ENCODE data around the gene MAST4.

Gene MAST4

DNA sequence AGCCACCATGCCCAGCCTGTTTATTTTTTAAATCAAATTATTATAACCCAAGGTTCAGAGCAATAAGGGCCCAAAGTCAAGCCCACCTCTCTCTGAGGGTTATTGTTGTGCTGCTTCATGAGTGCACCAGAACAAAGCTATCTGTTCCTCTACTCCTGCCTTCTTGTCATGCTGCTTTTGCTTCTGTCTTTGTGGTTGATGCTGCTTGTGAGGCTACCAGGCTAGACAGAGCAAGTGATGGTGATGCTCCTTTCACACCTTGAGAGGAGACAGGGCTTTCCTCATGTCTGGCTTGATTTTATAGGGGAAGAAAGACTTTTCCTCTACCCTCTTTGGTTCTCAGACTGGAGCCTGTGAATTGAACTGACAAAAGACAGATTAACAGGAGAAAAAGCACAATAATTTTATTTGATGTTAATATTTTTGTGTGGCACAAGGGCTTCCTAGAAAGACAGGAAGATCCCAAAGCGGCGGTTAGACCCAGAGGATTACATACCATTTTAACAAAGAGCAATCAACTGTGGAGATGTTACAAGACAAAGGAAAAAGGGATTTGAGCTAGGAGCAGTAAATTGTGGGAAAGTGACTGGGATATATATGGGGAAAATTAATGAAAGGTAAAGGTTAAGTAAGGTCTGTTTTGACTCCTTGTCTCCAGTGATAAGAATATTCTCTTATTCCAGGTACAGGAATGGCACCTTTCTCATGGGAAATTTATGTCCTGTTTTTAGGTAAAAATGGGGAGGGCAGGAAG lies 604.8 kb downstream of the MAST4 start:
- FAIRE-seq = no peak

DNA sequence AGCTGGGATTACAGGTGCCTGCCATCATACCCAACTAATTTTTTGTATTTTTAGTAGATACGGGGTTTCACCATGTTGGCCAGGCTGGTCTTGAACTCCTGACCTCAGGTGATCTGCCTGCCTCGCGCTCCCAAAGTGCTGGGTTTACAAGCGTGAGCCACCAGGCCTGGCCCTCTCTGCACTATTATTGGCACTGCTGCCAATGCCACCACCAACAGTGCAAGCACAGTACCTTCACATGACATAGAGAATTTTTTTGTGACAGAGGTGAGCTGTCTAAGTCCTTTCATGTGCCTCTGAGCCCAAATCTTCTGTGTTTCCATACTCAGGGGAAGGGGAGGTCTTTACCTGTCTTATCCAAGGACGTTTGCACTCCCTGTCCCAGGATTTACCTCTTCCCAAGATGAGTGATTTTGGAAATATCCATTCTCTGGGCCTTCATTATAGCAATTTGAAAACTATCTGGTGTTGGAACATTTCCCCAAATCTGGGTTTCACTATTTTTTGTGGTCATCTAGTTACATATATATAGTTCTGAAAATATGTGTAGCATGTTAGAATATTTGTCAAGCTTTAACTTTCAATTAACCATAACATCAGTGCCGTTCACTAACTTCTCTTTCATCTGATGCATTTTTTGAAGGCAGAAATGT lies 605.8 kb downstream of the MAST4 start:
- FAIRE-seq = no peak

DNA sequence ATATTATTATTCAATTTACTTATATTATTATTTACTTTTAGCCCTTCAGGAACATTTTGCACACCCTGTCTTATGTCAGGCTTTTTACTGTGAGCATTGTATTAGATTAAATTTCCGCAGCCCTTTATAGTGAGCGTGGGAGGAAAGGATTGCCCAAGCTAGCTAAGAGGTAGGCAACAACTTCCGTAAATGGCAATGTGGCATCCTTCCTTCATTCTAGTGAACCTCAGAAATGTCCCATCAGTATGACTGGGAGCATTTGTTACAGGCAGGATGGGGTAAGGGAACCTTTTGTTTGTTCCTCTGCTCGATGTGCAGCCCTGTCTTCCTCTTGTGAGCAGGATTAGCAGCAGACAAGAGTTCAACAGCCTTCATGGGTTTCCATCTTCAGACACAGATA lies 606.6 kb downstream of the MAST4 start:
- FAIRE-seq = no peak

DNA sequence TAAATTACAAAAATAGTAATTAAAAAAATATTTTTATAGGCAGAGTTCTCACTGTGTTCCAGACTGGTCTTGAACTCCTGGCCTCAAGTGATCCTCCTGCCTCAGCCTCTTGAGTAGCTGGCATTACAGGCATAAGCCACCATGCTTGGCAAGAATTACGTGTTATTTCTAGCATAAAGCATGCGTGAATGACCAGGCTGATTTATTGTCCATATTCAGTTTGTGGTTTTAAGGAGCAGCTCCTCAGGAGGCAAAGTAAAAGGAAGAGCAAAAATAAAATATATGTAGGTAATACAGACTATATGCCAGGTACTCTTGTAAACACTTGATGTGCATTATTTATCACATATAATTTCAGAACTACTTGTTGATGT lies 607.5 kb downstream of the MAST4 start:
- no peak for FAIRE-seq

DNA sequence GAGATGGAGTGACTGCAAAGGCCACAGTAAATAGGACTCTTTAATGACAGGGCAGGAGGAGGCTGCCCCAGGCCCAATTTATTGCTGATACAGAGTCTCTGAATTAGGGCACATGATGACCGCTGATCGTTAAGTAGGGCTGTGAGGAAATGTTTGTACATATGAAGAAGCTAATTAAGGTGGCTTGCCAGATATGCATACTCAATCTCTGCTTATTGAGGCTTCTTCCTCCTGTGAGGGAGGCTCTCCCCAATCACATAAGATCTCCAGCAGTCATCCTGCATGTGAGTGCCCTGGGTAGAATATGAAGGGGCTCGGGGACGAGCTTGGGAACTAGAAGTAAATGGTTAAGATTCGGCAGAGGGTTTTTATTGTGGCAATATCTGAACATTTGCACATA lies 608.6 kb downstream of the MAST4 start:
- FAIRE-seq = no peak

DNA sequence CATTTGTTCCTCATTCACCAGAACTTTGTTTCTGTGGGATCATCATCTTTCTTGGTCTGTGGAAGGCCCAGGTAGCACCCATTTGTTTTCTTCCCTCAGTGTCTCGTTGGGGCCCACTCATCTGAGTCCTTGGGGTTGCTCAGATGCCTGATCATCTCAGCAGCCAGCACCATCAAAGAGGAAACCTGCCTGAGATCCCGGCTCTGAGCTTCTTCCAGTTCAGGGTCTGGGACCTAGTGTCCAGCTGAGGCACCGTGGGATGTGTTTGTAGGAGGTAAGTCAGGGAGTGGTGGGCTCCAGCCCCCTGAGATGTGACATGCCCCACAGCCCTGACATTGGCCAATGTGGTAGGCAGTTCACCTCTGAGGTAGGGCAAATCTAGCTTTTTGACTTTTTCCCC lies 609.8 kb downstream of the MAST4 start:
- FAIRE-seq = no peak

DNA sequence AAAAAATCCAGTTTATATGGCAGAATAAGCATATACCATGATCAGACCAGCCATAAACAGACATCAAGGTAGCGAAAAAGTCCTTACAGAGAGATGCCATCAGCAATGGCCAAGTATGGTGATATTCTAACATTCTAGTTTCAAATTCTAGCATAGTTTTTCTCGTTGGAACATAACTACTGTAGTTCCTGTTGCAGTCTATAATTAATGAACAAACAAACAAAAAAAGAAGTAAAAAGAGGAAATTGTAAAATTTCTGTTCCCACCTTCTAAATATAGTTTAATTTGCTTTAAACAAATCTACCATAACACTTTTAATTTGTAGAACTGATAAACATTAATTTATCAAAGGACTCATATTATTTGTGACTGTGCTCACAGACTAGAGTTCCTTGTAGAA lies 610.3 kb downstream of the MAST4 start:
- no peak for FAIRE-seq

DNA sequence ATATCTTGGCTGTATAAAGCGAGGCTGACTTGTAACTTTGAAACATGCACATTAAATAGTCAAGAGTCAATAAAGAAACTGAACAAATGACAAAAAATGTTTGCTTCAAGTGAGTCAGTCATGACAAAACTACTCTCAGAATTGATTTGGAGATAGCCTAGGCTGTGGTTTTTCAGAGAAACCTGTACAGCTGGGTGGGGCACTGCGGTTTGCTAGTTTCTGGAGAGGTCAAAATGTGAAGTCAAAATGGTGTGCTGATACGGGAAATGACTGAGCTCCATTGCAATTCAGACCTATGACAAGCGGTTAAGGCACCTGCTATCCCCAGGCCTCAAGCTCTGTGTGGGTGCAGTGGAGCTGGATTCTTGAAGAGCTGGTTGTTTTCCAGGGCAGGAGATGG lies 610.7 kb downstream of the MAST4 start:
- no peak for FAIRE-seq

DNA sequence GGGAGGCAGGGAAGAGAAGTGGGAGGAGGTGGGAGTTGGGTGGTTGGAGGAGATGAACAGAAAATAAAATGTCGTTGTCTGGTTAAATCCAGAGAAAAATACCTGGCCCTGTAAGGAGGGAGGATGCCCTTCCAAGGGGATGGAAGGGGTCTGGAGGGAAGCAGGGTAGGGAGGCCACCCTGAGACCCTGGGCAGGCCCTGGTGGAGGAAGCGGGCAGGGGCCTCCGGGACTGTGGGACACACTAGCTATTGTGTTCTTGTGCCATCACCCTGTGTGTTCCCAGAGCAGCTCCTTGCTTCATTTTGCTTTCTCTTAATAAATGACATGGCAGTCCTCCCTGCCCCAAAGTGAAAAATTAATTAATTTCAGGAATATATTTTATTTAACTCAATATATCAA lies 612.2 kb downstream of the MAST4 start:
- FAIRE-seq = no peak

DNA sequence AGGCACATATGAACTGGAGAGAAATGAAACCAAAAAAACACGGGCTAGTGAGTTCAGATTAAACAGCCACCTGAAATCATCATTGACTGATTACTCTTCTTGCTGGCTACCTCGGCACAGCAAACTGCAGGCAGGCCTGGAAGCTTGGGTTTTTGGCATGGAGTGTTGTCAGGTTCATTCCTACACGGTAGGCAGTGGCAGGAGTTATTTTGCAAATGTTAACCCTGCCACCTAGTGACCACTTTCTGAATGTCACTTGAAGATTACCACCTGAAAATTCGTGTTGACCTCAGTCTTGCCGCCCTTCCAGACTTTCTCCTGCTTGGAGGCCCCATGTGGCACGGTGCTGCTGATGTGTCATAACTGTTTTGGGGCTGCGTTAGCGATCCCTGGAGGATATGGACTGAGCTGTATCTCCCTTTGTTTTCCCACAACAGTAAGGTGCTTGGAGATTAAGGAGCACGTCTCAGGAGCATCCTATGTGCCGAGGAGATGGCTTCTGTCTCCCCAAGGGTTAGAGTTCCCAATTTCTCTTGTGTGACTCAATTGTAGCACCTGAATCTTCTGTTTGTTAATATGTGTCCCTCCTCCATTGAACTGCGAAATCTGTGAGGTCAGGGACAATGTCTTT lies 613.1 kb downstream of the MAST4 start:
- no peak for FAIRE-seq

DNA sequence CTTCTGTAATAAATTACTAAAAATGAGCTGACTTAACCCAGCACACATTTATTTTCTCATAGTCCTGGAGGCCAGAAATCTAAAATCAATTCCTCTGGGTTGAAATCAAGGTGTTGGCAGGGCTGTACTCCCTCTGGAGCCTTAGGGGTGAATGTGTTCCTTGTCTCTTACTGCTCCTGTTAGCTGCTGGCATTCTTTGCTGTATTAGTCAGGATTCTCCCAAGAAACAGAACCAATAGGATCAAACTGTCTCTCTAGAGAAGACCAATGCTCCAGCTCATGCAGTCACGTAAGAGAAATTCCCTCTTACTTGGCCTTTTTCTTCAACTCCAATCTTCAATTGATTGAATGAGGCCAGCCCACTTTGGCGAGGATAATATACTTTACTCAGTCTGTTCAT lies 615.7 kb downstream of the MAST4 start:
- no peak for FAIRE-seq

DNA sequence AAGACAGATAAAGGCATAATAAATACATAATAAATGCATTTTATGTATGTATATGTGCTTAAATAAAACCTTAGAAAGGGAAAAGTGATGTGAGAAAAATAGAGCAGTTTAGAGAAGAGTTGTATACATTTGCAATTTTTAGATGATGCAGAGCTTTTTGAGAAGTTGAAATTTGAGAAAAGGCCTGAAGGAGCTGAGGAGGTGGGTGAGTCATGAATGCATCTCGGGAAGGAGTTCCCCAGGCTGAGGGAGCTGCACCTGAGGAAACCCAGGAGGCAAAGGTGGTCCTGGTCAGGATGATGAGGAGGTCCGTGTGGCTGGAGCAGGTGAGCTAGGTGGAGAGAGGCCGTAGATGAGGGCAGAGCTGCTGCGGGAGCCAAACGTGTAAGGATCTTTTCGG lies 617.8 kb downstream of the MAST4 start:
- FAIRE-seq = no peak

DNA sequence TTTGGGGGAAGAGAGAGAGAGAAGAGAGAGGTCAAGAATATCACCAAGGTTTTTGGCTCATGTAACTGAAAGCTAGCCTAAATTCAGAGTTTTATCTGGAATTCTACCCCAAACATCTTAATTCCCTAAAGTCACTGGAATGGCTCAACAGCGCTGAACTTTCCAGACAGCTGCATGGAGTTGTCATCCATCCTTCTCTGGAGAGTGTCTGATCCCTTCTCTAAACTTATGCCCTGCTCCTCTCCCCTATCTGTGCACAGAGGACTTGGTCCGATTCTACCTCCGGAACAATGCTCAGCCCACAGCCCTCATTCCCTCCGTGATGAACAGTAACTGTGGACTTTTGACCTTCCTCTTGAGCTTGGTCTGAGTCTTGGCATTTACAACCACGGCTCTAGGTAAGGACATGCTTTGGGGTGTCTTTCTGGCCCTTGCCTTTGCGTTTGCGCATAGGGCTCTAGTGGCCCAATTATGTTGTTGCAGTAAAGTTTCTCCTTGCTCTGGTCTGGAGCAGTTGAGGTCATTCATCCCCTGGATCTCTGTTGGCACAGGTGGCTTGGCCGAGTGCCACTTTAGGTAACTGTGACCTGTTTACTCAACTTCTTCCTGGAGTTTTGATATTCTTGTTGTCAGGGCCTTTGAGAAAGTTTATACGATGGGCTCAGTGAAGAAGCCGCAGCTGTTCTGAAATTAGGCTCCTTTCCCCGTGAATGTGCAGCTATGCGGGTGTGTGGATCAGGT lies 618.7 kb downstream of the MAST4 start:
- FAIRE-seq = no peak

DNA sequence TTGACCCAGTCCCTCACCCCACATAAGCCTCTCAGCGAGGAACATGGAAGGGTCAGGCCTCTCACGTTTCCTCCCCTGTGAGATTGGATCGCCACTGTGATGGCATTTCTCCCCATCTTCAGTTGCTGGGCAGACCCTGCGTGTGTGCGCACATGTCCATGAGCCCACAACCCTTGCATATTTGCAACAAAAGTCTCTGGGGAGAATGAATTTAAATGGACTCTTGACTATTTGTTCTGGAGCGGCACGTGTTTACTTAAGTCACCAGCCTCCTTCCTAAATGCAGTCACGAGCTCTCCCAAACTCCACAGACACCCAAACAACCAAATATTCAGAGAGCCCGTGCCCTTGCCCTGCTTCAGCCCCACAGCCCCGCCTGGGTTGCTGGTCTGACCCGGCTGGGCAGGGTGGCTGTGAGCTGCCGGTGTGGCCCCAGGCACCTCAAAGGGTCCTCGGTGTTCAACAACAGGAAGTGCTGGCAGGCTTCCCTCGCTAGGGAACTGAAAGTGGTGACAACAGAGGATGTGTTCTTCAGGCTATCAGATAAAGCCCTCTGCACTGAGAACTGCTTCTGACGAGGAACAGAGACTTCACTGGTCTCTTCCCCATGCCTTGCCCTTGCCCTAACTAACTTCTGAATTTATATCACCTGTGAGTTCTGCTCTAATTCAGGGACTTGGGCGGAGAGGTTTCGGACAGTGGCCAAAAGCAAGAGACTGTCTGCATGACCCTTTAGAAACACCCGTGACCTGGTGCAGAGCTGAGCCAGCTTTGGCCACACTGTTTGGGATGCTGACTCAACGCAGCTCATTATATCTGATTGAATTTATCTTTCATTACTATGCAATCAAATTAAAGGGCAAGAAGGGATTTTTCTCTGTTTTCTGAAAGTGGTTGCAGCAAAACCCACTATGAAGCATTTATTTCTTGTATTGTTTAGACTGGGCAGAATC lies 619.6 kb downstream of the MAST4 start:
- FAIRE-seq = no peak

DNA sequence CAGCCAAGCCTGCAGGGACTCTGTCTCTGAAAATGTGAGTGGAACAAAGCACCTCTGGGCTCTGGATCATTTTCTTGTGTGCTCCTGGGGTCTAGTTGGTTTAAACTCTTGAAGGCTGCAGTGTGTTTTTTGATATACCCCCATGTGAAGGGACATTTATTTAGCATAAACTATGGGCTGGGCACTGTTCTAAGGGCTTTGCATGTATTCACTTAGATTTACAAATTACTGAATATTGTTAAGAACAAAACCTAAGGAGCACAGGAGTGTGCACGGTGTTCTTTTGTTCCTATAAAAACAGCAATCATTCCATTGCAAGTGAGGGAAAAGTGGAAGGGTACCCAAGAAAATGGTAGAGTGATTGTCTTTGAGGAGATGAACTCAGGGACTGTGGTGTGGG lies 620.4 kb downstream of the MAST4 start:
- FAIRE-seq = no peak

Data from A204.1 (cell line).